Measurements from ENCODE around the gene INSC. TPM values are rescaled to one million over a fixed set of nuclear protein-coding genes. Genes with fewer than 3 reads are reported as not detected.

The INSC gene
- total RNA-seq, 1 experiment from 2014 or later, result not detected

GRCh38 chr11:15097411-15097810 lies 17.3 kb upstream of the INSC start:
- Mint-ChIP-seq H3K4me3 (ENCODE audit: low read depth, unreplicated experiment) (no peak overlapping the region), H3K36me3 (ENCODE audit: insufficient read depth, unreplicated experiment) (no peaks in the 10 kb centered on the region), H3K4me1 (ENCODE audit: low read depth, unreplicated experiment) (no peaks in the 10 kb centered on the region), H3K27ac (ENCODE audit: unreplicated experiment) (no peak overlapping the region), H3K9me3 (ENCODE audit: low read depth, unreplicated experiment) (no peaks in the 10 kb centered on the region), H3K27me3 (ENCODE audit: unreplicated experiment) (peaks cover 47% of the 10 kb centered on the region)
- no peak for TF ChIP-seq CTCF (IDR thresholded peaks at IDR 0.05; ENCODE audit: unreplicated experiment)
- intact Hi-C loops (cut with micrococcal nuclease; ENCODE audit: unreplicated experiment), result no loop called here
- DNase-seq, result no peak
- CTCF ChIA-PET, result no interaction called here
- no TSS peak for BruUV-seq (replicated peaks)

- Mint-ChIP-seq H3K4me3 (ENCODE audit: low read depth, unreplicated experiment) (no peak overlapping the region), H3K4me1 (ENCODE audit: low read depth, unreplicated experiment) (no peaks in the 10 kb centered on the region), H3K27ac (ENCODE audit: unreplicated experiment) (no peak overlapping the region), H3K27me3 (ENCODE audit: unreplicated experiment) (peaks cover 47% of the 10 kb centered on the region), H3K9me3 (ENCODE audit: low read depth, unreplicated experiment) (no peaks in the 10 kb centered on the region), H3K36me3 (ENCODE audit: insufficient read depth, unreplicated experiment) (no peaks in the 10 kb centered on the region)
- no TSS peak for BruUV-seq (replicated peaks)
- CTCF ChIA-PET, result interaction anchor here (1.2 to 2.3 kb wide), 4 partner anchors 9 to 191 kb away, joined by 3 to 10 read pairs (median 4); no protein-coding TSS in a partner anchor
- TF ChIP-seq CTCF (IDR thresholded peaks at IDR 0.05; ENCODE audit: unreplicated experiment), result no peak
- intact Hi-C loops (cut with micrococcal nuclease; ENCODE audit: unreplicated experiment), result no loop called here
- DNase-seq, result no peak
Measured at GRCh38 chr11:15099267-15099666, 15.5 kb upstream of the INSC start.

- TF ChIP-seq CTCF (IDR thresholded peaks at IDR 0.05; ENCODE audit: unreplicated experiment), result peak; percentile 88
- peaks cover 45% of the 10 kb centered on the region for H3K27me3 Mint-ChIP-seq (ENCODE audit: unreplicated experiment)
- DNase-seq, result peak; percentile 70
- intact Hi-C loops (cut with micrococcal nuclease; ENCODE audit: unreplicated experiment), result loop anchor here (1.0 kb wide), 2 partner anchors 58 to 107 kb away; no protein-coding TSS in a partner anchor
- no peaks in the 10 kb centered on the region for H3K9me3 Mint-ChIP-seq (ENCODE audit: low read depth, unreplicated experiment)
- CTCF ChIA-PET, result interaction anchor here (0.6 to 2.3 kb wide), 10 partner anchors 10 to 193 kb away, joined by 3 to 14 read pairs (median 4); no protein-coding TSS in a partner anchor
- no TSS peak for BruUV-seq (replicated peaks)
- peaks cover 7% of the 10 kb centered on the region for H3K4me1 Mint-ChIP-seq (ENCODE audit: low read depth, unreplicated experiment)
- H3K4me3 Mint-ChIP-seq (ENCODE audit: low read depth, unreplicated experiment), result no peak overlapping the region
- H3K27ac Mint-ChIP-seq (ENCODE audit: unreplicated experiment), result no peak overlapping the region
- H3K36me3 Mint-ChIP-seq (ENCODE audit: insufficient read depth, unreplicated experiment), result no peaks in the 10 kb centered on the region
Measured at GRCh38 chr11:15101072-15101709, 13.5 kb upstream of the INSC start.

GRCh38 chr11:15104166-15104565 lies 10.6 kb upstream of the INSC start:
- H3K27ac Mint-ChIP-seq (ENCODE audit: unreplicated experiment), result no peak overlapping the region
- peaks cover 18% of the 10 kb centered on the region for H3K4me1 Mint-ChIP-seq (ENCODE audit: low read depth, unreplicated experiment)
- CTCF ChIA-PET, result no interaction called here
- no peak for TF ChIP-seq CTCF (IDR thresholded peaks at IDR 0.05; ENCODE audit: unreplicated experiment)
- H3K4me3 Mint-ChIP-seq (ENCODE audit: low read depth, unreplicated experiment), result no peak overlapping the region
- no TSS peak for BruUV-seq (replicated peaks)
- DNase-seq, result no peak
- no peaks in the 10 kb centered on the region for H3K36me3 Mint-ChIP-seq (ENCODE audit: insufficient read depth, unreplicated experiment)
- H3K9me3 Mint-ChIP-seq (ENCODE audit: low read depth, unreplicated experiment), result no peaks in the 10 kb centered on the region
- intact Hi-C loops (cut with micrococcal nuclease; ENCODE audit: unreplicated experiment), result no loop called here
- peaks cover 16% of the 10 kb centered on the region for H3K27me3 Mint-ChIP-seq (ENCODE audit: unreplicated experiment)
